GM18868 (cell line): ENCODE data around the gene PARP16.
A peak's percentile ranks its signal among the peaks of the same experiment; 100 is the strongest.
"Not testable (repeated sequence)": the region's sequence is repeated elsewhere in the genome, so short reads cannot be mapped to it uniquely, and the experiment has no call there.

Experiments used
- ATAC-seq: cut with Tn5 transposase; IDR thresholded peaks from one replicate; pipeline ENCODE4 v1.9.1; 2021; ENCODE audit warnings: mild to moderate bottlenecking, moderate library complexity; ENCODE audit not compliant: unreplicated experiment

PARP16 gene

GRCh38 chr15:65278480-65278879, 8.2 kb downstream of the PARP16 start:
- no peak for ATAC-seq

- ATAC-seq = no peak
Measured at GRCh38 chr15:65277015-65277414, 9.7 kb downstream of the PARP16 start.

- ATAC-seq = no peak
Measured at GRCh38 chr15:65275728-65276126, 11.0 kb downstream of the PARP16 start.

- no peak for ATAC-seq
Measured at GRCh38 chr15:65275104-65275727, 11.5 kb downstream of the PARP16 start.

- ATAC-seq = not testable (repeated sequence)
Measured at GRCh38 chr15:65270811-65271545, 15.7 kb downstream of the PARP16 start.

- ATAC-seq = no peak
Measured at GRCh38 chr15:65268411-65268810, 18.3 kb downstream of the PARP16 start.

- no peak for ATAC-seq
Measured at GRCh38 chr15:65266469-65266868, 20.2 kb downstream of the PARP16 start.

- no peak for ATAC-seq
Measured at GRCh38 chr15:65264863-65265430, 21.7 kb downstream of the PARP16 start.

- no peak for ATAC-seq
Measured at GRCh38 chr15:65263313-65263712, 23.4 kb downstream of the PARP16 start.

- ATAC-seq = no peak
Measured at GRCh38 chr15:65260968-65261367, 25.7 kb downstream of the PARP16 start.

GRCh38 chr15:65259367-65259797, 27.3 kb downstream of the PARP16 start:
- ATAC-seq = no peak

- ATAC-seq = no peak
Measured at GRCh38 chr15:65258375-65259262, 28.1 kb downstream of the PARP16 start.

- ATAC-seq = no peak
Measured at GRCh38 chr15:65255486-65256140, 31.1 kb downstream of the PARP16 start.

- ATAC-seq = no peak
Measured at GRCh38 chr15:65254758-65255157, 31.9 kb downstream of the PARP16 start.

- ATAC-seq = no peak
Measured at GRCh38 chr15:65254356-65254755, 32.3 kb downstream of the PARP16 start.

- peak; percentile 80 for ATAC-seq
Measured at GRCh38 chr15:65249641-65250040, 37.0 kb downstream of the PARP16 start.

GRCh38 chr15:65248511-65249255, 38.0 kb downstream of the PARP16 start:
- no peak for ATAC-seq

- ATAC-seq = no peak
Measured at GRCh38 chr15:65246939-65247338, 39.7 kb downstream of the PARP16 start.

- no peak for ATAC-seq
Measured at GRCh38 chr15:65246026-65246714, 40.5 kb downstream of the PARP16 start.
